Stimulated activated memory B cell treated with anti-CD40 and anti-IgM and Interleukin-4, amounts not matched to agents 10 μg/mL and 1 μg/mL and 100 μg/mL, for 72 hours (primary cell): ENCODE measurements around the gene AURKAIP1.
A peak's percentile ranks its signal among the peaks of the same experiment; 100 is the strongest.

ENCODE experiments used
- ATAC-seq: fragments of 150-1000 bp; cut with Tn5 transposase; 2 replicates; pipeline ENCODE4 v1.10.0; 2021
- H3K27ac Mint-ChIP-seq: one replicate; pipeline ENCODE4 v1.8.0; 2022; ENCODE audit warnings: mild to moderate bottlenecking, mixed read lengths
- H3K27me3 Mint-ChIP-seq: one replicate; pipeline ENCODE4 v1.8.0; 2022; ENCODE audit warnings: mixed read lengths
- H3K36me3 Mint-ChIP-seq: one replicate; pipeline ENCODE4 v1.8.0; 2022; ENCODE audit warnings: mixed read lengths
- H3K4me1 Mint-ChIP-seq: one replicate; pipeline ENCODE4 v1.8.0; 2022; ENCODE audit warnings: mixed read lengths
- H3K4me3 Mint-ChIP-seq: one replicate; pipeline ENCODE4 v1.8.0; 2022; ENCODE audit warnings: mild to moderate bottlenecking, moderate library complexity, mixed read lengths
- H3K9me3 Mint-ChIP-seq: one replicate; pipeline ENCODE4 v1.8.0; 2022; ENCODE audit warnings: mixed read lengths

Gene AURKAIP1

DNA sequence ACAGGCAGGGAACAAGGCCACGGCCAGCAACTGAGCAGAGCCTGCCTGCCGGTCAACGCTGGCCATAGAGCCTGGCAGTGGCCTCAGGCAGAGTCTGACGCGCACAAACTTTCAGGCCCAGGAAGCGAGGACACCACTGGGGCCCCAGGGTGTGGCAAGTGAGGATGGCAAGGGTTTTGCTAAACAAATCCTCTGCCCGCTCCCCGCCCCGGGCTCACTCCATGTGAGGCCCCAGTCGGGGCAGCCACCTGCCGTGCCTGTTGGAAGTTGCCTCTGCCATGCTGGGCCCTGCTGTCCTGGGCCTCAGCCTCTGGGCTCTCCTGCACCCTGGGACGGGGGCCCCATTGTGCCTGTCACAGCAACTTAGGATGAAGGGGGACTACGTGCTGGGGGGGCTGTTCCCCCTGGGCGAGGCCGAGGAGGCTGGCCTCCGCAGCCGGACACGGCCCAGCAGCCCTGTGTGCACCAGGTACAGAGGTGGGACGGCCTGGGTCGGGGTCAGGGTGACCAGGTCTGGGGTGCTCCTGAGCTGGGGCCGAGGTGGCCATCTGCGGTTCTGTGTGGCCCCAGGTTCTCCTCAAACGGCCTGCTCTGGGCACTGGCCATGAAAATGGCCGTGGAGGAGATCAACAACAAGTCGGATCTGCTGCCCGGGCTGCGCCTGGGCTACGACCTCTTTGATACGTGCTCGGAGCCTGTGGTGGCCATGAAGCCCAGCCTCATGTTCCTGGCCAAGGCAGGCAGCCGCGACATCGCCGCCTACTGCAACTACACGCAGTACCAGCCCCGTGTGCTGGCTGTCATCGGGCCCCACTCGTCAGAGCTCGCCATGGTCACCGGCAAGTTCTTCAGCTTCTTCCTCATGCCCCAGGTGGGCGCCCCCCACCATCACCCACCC, 43.7 kb downstream of the AURKAIP1 start, which contains the start of gene TAS1R3:
Gene TAS1R3 (plus strand): TSS at position 213 of the 898 bp plus-strand sequence. CDS start 66 bp downstream, at position 279.
- Mint-ChIP-seq H3K9me3 (no peaks in the 10 kb centered on the region), H3K36me3 (peaks cover 11% of the 10 kb centered on the region), H3K27me3 (no peaks in the 10 kb centered on the region), H3K27ac (peak within 1 kb of the TSS; percentile 71), H3K4me3 (peak within 1 kb of the TSS; percentile 49), H3K4me1 (peaks cover 41% of the 10 kb centered on the region)
- ATAC-seq: peak; percentile 4

DNA sequence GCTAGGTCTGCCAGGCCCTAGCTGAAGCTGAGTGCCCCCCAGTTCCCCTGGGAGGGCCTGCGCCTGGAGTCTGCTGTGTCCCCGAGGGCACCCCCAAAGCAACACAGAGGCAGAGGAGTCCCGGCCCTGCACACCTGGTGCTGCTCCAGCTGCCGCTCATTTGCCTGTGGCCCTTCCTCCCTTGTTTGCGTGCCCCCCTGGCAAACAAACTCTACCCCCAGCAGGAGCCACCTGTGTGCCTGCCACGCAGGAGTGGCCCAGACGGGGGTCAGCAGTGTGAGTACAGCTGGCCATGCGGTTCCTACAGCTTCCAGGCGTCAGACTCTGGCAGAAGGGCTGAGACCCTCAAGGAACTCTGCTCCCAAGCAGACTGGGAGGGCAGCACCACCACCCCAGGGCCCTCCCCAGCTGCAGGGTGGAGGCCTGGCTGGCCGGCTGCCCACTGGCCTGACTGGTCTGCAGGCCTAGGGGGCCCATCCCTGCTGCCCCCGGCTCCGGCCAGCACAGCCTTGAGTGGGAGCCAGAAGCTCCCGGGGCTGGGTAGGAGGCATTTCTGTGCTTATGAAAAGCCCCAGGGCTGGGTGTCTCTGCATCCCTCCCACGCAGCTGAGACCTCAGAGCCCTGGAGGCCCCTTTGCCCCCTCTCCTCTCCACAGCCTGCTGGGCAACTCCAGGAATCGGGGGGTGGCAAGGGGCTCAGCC, 44.5 kb downstream of the AURKAIP1 start:
- no peaks in the 10 kb centered on the region for H3K9me3 Mint-ChIP-seq
- no peak for ATAC-seq
- H3K27ac Mint-ChIP-seq: peak overlapping the region; percentile 71
- no peaks in the 10 kb centered on the region for H3K27me3 Mint-ChIP-seq
- H3K4me1 Mint-ChIP-seq: peaks cover 49% of the 10 kb centered on the region
- peak overlapping the region; percentile 49 for H3K4me3 Mint-ChIP-seq
- H3K36me3 Mint-ChIP-seq: peaks cover 11% of the 10 kb centered on the region

DNA sequence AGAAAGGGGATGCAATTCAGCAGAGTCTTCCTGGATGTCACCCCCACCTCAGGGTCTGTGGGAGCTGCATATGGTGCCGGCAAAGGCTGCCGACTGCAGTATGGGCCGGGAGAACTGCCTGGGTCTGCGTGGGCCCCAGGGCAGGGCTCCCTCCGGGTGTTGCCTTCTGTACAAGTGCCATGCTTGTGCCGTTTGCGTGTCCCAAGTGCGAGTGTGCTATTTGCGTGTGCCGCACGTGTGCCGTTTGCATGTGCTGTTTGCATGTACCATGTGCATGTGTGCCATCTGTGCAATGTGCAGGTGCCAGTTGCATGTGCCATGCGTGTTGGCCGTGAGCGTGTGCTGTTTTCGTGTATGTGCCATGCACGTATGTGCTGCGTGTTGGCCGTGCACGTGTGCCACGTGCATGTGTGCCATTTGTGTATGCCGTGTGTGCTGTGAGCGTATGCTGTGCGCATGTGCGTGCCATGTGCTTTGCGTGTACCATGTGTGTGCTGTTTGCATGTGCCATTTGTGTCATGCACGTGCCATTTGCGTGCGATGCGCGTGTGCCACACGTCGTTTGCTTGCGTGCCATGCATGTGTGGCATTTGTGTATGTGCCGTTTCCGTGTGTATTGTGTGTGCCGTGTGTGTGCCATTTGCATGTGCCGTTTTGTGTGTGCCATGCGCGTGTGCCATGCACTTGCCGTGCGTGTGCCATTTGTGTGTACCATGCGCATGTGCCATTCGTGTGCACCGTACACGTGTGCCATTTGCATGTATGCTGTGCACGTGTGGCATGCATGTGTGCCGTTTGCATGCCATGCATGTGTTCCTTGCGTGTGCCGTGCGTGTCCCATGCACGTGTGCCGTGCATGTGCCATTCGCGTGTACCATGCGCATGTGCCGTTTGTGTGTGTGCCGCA, 45.5 kb downstream of the AURKAIP1 start:
- H3K9me3 Mint-ChIP-seq: no peaks in the 10 kb centered on the region
- H3K27ac Mint-ChIP-seq: no peak overlapping the region
- no peak overlapping the region for H3K4me3 Mint-ChIP-seq
- H3K36me3 Mint-ChIP-seq: peaks cover 11% of the 10 kb centered on the region
- H3K27me3 Mint-ChIP-seq: no peaks in the 10 kb centered on the region
- ATAC-seq: no peak
- H3K4me1 Mint-ChIP-seq: peaks cover 53% of the 10 kb centered on the region

DNA sequence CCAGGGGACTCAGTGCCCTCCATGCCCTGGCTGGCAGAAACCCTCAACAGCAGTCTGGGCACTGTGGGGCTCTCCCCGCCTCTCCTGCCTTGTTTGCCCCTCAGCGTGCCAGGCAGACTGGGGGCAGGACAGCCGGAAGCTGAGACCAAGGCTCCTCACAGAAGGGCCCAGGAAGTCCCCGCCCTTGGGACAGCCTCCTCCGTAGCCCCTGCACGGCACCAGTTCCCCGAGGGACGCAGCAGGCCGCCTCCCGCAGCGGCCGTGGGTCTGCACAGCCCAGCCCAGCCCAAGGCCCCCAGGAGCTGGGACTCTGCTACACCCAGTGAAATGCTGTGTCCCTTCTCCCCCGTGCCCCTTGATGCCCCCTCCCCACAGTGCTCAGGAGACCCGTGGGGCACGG, 46.8 kb downstream of the AURKAIP1 start:
- Mint-ChIP-seq H3K4me3 (no peak overlapping the region), H3K27me3 (no peaks in the 10 kb centered on the region), H3K36me3 (peaks cover 11% of the 10 kb centered on the region), H3K27ac (no peak overlapping the region), H3K4me1 (peaks cover 59% of the 10 kb centered on the region), H3K9me3 (no peaks in the 10 kb centered on the region)
- no peak for ATAC-seq

DNA sequence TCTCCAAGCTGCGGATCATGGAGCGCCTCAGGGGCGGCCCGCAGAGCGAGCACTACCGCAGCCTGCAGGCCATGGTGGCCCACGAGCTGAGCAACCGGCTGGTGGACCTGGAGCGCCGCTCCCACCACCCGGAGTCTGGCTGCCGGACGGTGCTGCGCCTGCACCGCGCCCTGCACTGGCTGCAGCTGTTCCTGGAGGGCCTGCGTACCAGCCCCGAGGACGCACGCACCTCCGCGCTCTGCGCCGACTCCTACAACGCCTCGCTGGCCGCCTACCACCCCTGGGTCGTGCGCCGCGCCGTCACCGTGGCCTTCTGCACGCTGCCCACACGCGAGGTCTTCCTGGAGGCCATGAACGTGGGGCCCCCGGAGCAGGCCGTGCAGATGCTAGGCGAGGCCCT, 47.7 kb downstream of the AURKAIP1 start:
- H3K4me1 Mint-ChIP-seq: peaks cover 68% of the 10 kb centered on the region

DNA sequence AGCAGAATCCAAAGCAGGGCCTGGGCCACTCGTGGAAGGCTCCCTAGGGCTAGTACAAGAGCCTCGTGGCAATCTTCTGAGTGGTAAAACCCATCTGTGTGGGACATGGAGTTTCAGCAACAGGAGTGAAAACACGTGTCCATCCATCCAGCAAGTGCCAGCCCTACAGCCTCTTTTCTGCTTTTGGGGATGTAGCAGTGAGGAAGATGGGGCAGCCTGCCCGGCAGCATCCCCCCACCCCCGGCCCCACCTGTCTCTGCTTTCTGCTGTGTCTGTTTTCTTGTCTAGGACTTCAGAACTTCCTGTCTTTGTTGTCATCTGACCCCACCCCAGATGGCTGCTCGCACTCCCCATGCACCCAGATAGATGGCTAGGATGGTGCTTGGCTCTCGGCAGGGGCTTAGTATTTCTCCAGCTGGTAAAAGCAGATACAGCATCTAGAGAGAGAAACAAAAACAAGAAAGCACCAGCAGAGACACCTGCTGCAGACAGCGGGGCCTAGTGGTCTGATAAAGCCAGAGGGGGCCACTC, 48.9 kb downstream of the AURKAIP1 start:
- Mint-ChIP-seq H3K4me1 (peaks cover 71% of the 10 kb centered on the region), H3K4me3 (peak overlapping the region; percentile 89), H3K9me3 (no peaks in the 10 kb centered on the region), H3K36me3 (peaks cover 16% of the 10 kb centered on the region), H3K27me3 (no peaks in the 10 kb centered on the region), H3K27ac (peak overlapping the region; percentile 73)
- no peak for ATAC-seq

More for the DNA sequence above, 47.7 kb downstream of the AURKAIP1 start:
- Mint-ChIP-seq H3K27me3 (no peaks in the 10 kb centered on the region), H3K36me3 (peaks cover 11% of the 10 kb centered on the region), H3K27ac (no peak overlapping the region), H3K4me3 (no peak overlapping the region), H3K9me3 (no peaks in the 10 kb centered on the region)
- ATAC-seq: no peak

DNA sequence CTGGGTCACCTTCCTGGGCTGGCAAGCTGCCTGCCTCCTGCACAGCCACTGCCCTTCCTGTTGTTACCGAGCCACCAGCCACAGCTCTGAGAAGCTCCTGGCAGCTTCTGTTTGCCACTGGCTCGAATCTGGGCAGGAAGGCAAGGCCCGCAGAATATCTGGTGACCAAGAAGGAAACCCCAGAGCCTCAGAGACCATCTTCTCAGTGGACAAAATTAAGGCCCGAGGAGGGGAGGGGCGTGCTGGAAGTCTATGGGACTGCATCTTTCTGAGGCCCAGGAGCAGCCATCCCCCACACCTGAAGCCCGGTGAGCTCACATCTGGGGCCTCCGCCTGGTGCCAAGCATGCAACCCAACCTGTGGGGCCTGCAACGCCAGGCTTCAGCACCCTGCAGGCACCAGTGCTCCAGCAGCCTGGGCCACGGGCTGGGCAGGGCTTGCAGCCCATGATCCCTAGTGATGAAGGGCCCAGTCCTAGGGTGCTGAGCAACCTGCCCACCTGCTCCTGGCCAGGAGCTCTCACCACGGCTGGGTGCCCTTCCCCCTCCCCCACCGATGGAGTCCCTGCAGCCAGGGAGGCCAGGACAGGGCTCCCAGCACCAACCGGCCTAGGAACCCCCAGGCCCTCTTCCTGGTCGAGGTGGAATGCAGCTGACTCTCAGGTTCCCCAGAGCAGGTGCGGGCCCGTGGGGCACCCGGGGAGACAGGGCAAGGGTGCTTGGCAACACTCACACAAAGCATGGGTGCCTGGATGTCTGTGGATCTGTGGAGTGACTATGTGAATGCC, 49.5 kb downstream of the AURKAIP1 start:
- peak overlapping the region; percentile 89 for H3K4me3 Mint-ChIP-seq
- ATAC-seq: no peak
- peaks cover 16% of the 10 kb centered on the region for H3K36me3 Mint-ChIP-seq
- no peaks in the 10 kb centered on the region for H3K9me3 Mint-ChIP-seq
- peaks cover 65% of the 10 kb centered on the region for H3K4me1 Mint-ChIP-seq
- H3K27me3 Mint-ChIP-seq: no peaks in the 10 kb centered on the region
- peak overlapping the region; percentile 73 for H3K27ac Mint-ChIP-seq

DNA sequence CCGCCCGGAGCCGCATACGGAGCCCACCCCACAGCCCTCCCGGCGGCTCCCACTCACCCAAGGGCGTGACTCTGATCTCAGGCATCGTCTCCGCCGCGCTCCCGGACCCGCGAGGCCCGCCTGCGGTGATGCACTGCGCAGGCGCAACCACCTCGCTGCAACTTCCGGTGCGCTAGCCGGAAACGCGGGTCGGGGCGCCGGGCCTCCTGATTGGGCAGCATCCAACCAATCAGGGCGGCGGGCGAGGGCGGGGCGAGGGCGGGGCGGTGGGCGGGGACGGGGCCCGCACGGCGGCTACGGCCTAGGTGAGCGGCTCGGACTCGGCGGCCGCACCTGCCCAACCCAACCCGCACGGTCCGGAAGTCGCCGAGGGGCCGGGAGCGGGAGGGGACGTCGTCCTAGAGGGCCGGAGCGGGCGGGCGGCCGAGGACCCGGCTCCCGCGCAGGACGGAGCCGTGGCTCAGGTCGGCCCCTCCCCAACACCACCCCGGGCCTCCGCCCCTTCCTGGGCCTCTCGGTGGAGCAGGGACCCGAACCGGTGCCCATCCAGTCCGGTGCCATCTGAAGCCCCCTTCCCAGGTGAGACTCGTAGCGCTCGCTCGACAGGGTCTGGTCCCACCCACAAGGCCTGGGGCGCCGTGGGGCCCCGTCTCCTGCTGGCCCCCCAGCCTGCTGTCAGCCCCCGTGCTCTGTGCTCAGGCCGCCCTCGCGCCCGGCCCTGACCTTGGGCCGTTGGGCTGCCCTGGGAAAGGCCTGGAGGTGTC, 50.3 kb downstream of the AURKAIP1 start, which contains the start of the genes CPTP and INTS11:
Gene CPTP (plus strand): TSS at position 279 of the 764 bp plus-strand sequence. CDS start 2,109 bp downstream, outside the sequence.
Gene INTS11 (minus strand): TSS at position 137 of the 764 bp plus-strand sequence. CDS start 52 bp downstream, at position 85.
- peak; percentile 88 for ATAC-seq

DNA sequence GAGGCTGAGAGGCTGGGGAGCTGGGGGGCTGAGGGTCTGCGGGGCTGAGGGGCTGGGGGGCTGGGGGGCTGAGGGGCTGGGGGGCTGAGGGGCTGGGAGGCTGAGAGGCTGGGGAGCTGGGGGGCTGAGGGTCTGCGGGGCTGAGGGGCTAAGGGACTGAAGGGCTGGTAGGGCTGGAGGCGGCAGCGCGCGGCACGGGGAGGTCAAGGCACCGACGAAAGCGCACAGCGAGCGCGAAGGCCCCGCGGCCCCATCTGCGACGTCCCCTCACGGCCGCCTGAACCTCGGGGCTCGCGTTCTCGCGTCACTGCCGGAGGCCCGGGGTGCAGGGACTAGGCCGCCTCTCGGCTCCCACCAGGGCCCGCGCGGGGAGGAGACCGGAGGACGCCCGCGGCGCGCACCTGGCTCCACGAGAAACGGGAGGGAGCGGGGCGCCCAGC, 50.9 kb downstream of the AURKAIP1 start:
- no peak for ATAC-seq
- Mint-ChIP-seq H3K4me3 (peak overlapping the region; percentile 89), H3K36me3 (peaks cover 21% of the 10 kb centered on the region), H3K9me3 (no peaks in the 10 kb centered on the region), H3K27ac (peak overlapping the region; percentile 87), H3K27me3 (no peaks in the 10 kb centered on the region), H3K4me1 (peaks cover 63% of the 10 kb centered on the region)

More for the DNA sequence above, 50.3 kb downstream of the AURKAIP1 start, which contains the start of the genes CPTP and INTS11:
- Mint-ChIP-seq H3K9me3 (no peaks in the 10 kb centered on the region), H3K4me1 (peaks cover 63% of the 10 kb centered on the region), H3K4me3 (peak within 1 kb of the TSS; percentile 89), H3K27me3 (no peaks in the 10 kb centered on the region), H3K27ac (peak within 1 kb of the TSS; percentile 87), H3K36me3 (peaks cover 17% of the 10 kb centered on the region)
